HepG2 (cell line): ENCODE results near the gene MKX. TPM values are rescaled to one million over a fixed set of nuclear protein-coding genes. Genes with fewer than 3 reads are reported as not detected.

ENCODE experiments used
- ATAC-seq: fragments of 200-7000 bp; cut with Tn5 transposase; 3 replicates; pipeline ENCODE4 v1.9.1; 2020; ENCODE audit warnings: mild to moderate bottlenecking, moderate library complexity
- BruUV-seq: library from RNA; stranded (reverse); fragments of 400-500 nt; replicated peaks from 2 replicates; lab custom pipeline; 2021; lab: Mats Ljungman, UMichigan
- CTCF ChIA-PET: fragments of 300-600 bp; formaldehyde crosslinking; extraction: SDS; loops from one replicate; lab custom pipeline; 2021; ENCODE audit warnings: low total read pairs, inconsistent platforms, low intra/inter-chr PET ratio; lab: Yijun Ruan, JAX
- POLR2A ChIA-PET: fragments of 350-600 bp; sonication (Branson Sonifier 250); formaldehyde crosslinking; loops from one replicate; lab custom pipeline; 2020; ENCODE audit warnings: antibody characterized with exemption, inconsistent platforms; lab: Yijun Ruan, JAX
- DNase-seq: peaks from one replicate; pipeline ENCODE4 v3.0.0-alpha.2; 2015; ENCODE audit warnings: low spot score
- FAIRE-seq: peaks from 3 replicates; lab custom pipeline; 2011; peaks lifted over from hg19 to GRCh38; lab: Jason Lieb, UNC
- H2AFZ ChIP-seq: one replicate; pipeline ENCODE4 v1.6.1; 2011; ENCODE audit warnings: low read length, inconsistent platforms
- H3K27ac ChIP-seq: fragments of 300-600 bp; 3 replicates; pipeline ENCODE4 v1.8.0; 2011; ENCODE audit warnings: mixed run types, mild to moderate bottlenecking, mixed read lengths, low read length, inconsistent platforms; ENCODE audit not compliant: insufficient read depth; ENCODE audit errors: extremely low read length
- H3K27me3 ChIP-seq, 2 experiments: fragments of 200-600 bp in 1 of 2; 2 replicates in 1 of 2; 3 replicates in 1 of 2; pipeline versions ENCODE4 v1.6.0 to v1.8.0; 2011; ENCODE audit warnings: low read length in 2 of 2, mild to moderate bottlenecking in 2 of 2, moderate library complexity in 2 of 2, inconsistent platforms in 1 of 2; ENCODE audit not compliant: insufficient read depth in 2 of 2, control insufficient read depth in 1 of 2
- H3K36me3 ChIP-seq, 2 experiments: fragments of 200-600 bp in 1 of 2; replicated peaks in 1 of 2; 2 replicates in 1 of 2; 3 replicates in 1 of 2; pipeline versions ENCODE4 v1.5.1 to v1.8.0; 2011; ENCODE audit warnings: low read length in 2 of 2, inconsistent platforms in 1 of 2; ENCODE audit not compliant: insufficient read depth in 2 of 2, control insufficient read depth in 1 of 2
- H3K4me1 ChIP-seq: 2 replicates; pipeline ENCODE4 v1.5.1; 2012; ENCODE audit warnings: low read length, inconsistent platforms; ENCODE audit not compliant: insufficient read depth
- H3K4me2 ChIP-seq: 2 replicates; pipeline ENCODE4 v1.6.0; 2011; ENCODE audit warnings: low read depth, low read length, inconsistent platforms
- H3K4me3 ChIP-seq, 3 experiments: fragments of 200-600 bp in 1 of 3; sonication (generic), shearing (Covaris generic) in 1 of 3; replicated peaks in 1 of 3; 2 replicates each; pipeline ENCODE4 v1.5.1; 2011 to 2016; ENCODE audit warnings: low read length in 3 of 3, inconsistent platforms in 2 of 3, low read depth in 2 of 3, mild to moderate bottlenecking in 2 of 3, control low read depth in 1 of 3, mixed read lengths in 1 of 3; ENCODE audit not compliant: insufficient read depth in 1 of 3
- H3K79me2 ChIP-seq: one replicate; pipeline ENCODE4 v1.6.1; 2011; ENCODE audit warnings: low read length, inconsistent platforms; ENCODE audit not compliant: insufficient read depth
- H3K9ac ChIP-seq: 2 replicates; pipeline ENCODE4 v1.6.0; 2011; ENCODE audit warnings: mild to moderate bottlenecking, low read depth, low read length, inconsistent platforms; ENCODE audit not compliant: insufficient read depth
- H3K9me3 ChIP-seq: 2 replicates; pipeline ENCODE4 v1.5.1; 2012; ENCODE audit warnings: mild to moderate bottlenecking, low read length
- H4K20me1 ChIP-seq: 2 replicates; pipeline ENCODE4 v1.6.0; 2011; ENCODE audit warnings: inconsistent platforms, mild to moderate bottlenecking, low read length, moderate library complexity; ENCODE audit not compliant: insufficient read depth
- BCL6 ChIP-seq: IDR thresholded peaks from 2 replicates; pipeline ENCODE4 v1.6.1; 2016; ENCODE audit warnings: missing genetic modification reagents, missing compliant biosample characterization
- RFX3 ChIP-seq: IDR thresholded peaks from 2 replicates; pipeline ENCODE4 v1.6.1; 2016; ENCODE audit warnings: missing biosample characterization, missing genetic modification reagents
- ZBTB1 ChIP-seq: sonication (generic); formaldehyde crosslinking; IDR thresholded peaks from 2 replicates; pipeline ENCODE4 v1.4.0; 2020; ENCODE audit warnings: missing genetic modification reagents, borderline replicate concordance
- ZFX ChIP-seq: sonication (generic); formaldehyde crosslinking; IDR thresholded peaks from 2 replicates; pipeline ENCODE4 v1.4.0; 2020; ENCODE audit warnings: mild to moderate bottlenecking, low read depth, missing genetic modification reagents, moderate library complexity
- ZKSCAN1 ChIP-seq: fragments of 150-350 bp; IDR thresholded peaks from 2 replicates; pipeline ENCODE4 v1.6.1; 2014; ENCODE audit warnings: low read length
- ZNF772 ChIP-seq: sonication (generic); formaldehyde crosslinking; IDR thresholded peaks from 2 replicates; pipeline ENCODE4 v1.5.0; 2020; ENCODE audit warnings: mild to moderate bottlenecking, missing genetic modification reagents
- ZNF775 ChIP-seq: sonication (generic); formaldehyde crosslinking; IDR thresholded peaks from 2 replicates; pipeline ENCODE4 v1.4.0; 2020; ENCODE audit warnings: missing genetic modification reagents, mild to moderate bottlenecking, moderate library complexity, borderline replicate concordance
- WGBS: methylation state at CpG from one replicate; pipeline ENCODE4 v1.1.6; 2017; ENCODE audit warnings: low lambda C conversion rate; 5-methylcytosine and 5-hydroxymethylcytosine counted together
- in situ Hi-C: cut with HindIII; loops from 2 replicates; pipeline ENCODE4 v1.10.0; 2017; ENCODE audit warnings: low pct_unique_long_range_greater_than_20kb; ENCODE audit not compliant: extremely low pct_ligation_motif_present
- intact Hi-C: fragments of 100-400 bp; cut with micrococcal nuclease; formaldehyde crosslinking; loops from one replicate; pipeline ENCODE4 v1.10.0; 2022; ENCODE audit not compliant: unreplicated experiment
- polyA plus RNA-seq, 8 experiments: library from polyadenylated mRNA; depleted of rRNA in 3 of 8; stranded (reverse) in 7 of 8; unstranded in 1 of 8; fragments of >200 nt; fragmentation: Illumina TruSeq in 4 of 8; extraction: Trizol in 4 of 8; gene quantifications; 2 replicates each; pipeline versions ENCODE4 v1.2.1 to v1.2.3, GENCODE V29; 2011 to 2016; ENCODE audit warnings: low read depth in 4 of 8, missing spikeins in 1 of 8, mixed read lengths in 1 of 8; ENCODE audit not compliant: insufficient read depth in 1 of 8
- total RNA-seq, 5 experiments: library from RNA; depleted of rRNA; stranded (reverse); fragments of >200 nt; fragmentation: Illumina TruSeq; extraction: Trizol; gene quantifications; 2 replicates each; pipeline ENCODE4 v1.2.3, GENCODE V29; 2016; ENCODE audit warnings: low read depth in 1 of 5
- TF ChIP-seq, protein P1 (sequence below): sonication (generic); formaldehyde crosslinking; IDR thresholded peaks from 2 replicates; pipeline ENCODE4 v1.4.0; 2020; ENCODE audit warnings: missing genetic modification reagents

Gene MKX
- total and polyA plus RNA-seq, 2 of the 13 experiments (the other 11 are each of a cell fraction or from before 2014, with no cell fraction given) = not detected

DNA sequence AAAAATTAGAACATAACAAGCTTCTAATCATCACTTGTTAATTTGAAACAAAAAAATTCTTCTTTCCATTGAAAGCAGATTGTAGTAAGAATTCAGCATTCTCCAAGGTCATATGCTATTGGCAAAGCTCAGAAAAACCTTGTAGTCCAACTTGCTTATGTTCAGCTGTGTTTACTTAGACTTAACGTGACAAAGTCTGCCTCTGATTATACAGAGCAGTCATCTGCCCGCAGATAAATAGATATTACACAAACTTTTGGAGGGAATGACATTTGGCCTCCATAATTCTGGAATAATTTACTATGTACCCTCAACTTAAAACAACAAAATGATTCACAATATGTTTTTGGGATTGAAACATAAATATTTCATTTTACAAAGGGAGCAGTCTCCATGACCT, 45.8 kb downstream of the MKX start (continued):
- no peak for TF ChIP-seq ZFX
- no peak for TF ChIP-seq ZNF775 (CRISPR knock-in tag)
- TF ChIP-seq ZKSCAN1 = no peak
- TF ChIP-seq, protein P1, sequence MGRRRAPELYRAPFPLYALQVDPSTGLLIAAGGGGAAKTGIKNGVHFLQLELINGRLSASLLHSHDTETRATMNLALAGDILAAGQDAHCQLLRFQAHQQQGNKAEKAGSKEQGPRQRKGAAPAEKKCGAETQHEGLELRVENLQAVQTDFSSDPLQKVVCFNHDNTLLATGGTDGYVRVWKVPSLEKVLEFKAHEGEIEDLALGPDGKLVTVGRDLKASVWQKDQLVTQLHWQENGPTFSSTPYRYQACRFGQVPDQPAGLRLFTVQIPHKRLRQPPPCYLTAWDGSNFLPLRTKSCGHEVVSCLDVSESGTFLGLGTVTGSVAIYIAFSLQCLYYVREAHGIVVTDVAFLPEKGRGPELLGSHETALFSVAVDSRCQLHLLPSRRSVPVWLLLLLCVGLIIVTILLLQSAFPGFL (CRISPR knock-in tag) = no peak
- 0 out of 2 replicates have a peak, but pooled peaks have one; percentile 28 for TF ChIP-seq BCL6 (CRISPR knock-in tag)

DNA sequence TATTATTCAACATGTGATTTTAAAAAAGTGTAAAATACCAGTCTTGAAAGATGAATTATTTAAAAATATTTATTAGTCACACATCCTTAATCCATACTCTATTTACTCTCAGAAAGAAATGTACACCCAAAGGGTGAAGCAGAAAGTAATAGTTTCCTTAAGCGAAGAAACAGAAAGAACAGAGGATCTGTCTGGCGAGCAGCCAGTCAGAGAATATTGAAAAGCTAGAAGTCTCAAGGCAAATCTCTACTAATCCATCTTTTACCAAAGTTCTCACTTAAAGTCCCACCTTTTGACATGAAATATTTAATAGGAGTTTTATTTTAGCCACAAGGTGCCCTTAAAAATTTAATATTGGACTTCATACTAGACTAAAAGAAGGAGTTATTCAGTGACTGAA, 46.7 kb downstream of the MKX start:
- no peaks in the 10 kb centered on the region for H3K9me3 ChIP-seq
- ATAC-seq (no peak), FAIRE-seq (no peak), DNase-seq (no peak)
- no peak overlapping the region for H3K27ac ChIP-seq
- intact Hi-C loops (no loop called here), in situ Hi-C loops (no loop called here)
- no peaks in the 10 kb centered on the region; the same call in 1 of the 2 replicates for H3K4me1 ChIP-seq
- ChIA-PET CTCF (no interaction called here), POLR2A (no interaction called here)
- 47% methylated on average over 2 of the region's 2 CpGs for WGBS
- no peak overlapping the region for H3K4me3 ChIP-seq
- H3K9ac ChIP-seq = no peak overlapping the region
- H4K20me1 ChIP-seq = no peaks in the 10 kb centered on the region
- peaks cover 0 to 5% of the 10 kb centered on the region in 2 experiments; a peak in 1 of 5 replicates for H3K27me3 ChIP-seq
- no peak overlapping the region for H2AFZ ChIP-seq
- H3K4me2 ChIP-seq = no peak overlapping the region
- no peak for TF ChIP-seq ZBTB1 (CRISPR knock-in tag)
- H3K79me2 ChIP-seq = no peaks in the 10 kb centered on the region
- no TSS peak for BruUV-seq
- H3K36me3 ChIP-seq = no peaks in the 10 kb centered on the region

DNA sequence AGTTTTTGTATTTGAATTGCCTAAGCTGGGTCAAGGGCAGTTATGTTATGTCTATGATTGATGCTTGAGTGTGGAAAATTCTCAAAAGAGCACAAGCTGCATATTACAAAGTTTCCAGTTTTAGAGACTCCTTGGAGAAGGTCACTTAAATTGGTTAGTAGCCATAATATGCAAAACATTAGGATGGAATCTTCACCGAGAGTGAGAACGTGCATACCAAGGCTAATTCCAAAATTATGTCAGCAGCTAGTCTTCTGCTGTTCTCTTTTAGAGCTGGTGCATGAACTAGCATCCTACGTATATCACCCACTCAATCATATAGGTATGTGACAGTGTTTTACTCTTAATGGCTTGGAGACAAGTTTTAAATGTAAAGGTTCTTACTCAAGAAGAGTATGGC, 49.2 kb downstream of the MKX start:
- Histone ChIP-seq H3K79me2 (no peaks in the 10 kb centered on the region), H3K27ac (no peak overlapping the region), H4K20me1 (no peaks in the 10 kb centered on the region), H3K4me2 (no peak overlapping the region), H3K27me3 (peaks cover 0 to 5% of the 10 kb centered on the region in 2 experiments; a peak in 2 of 5 replicates)
- TF ChIP-seq ZNF772 (CRISPR knock-in tag) (no peak), RFX3 (no peak)
- TF ChIP-seq, all 625 proteins: peak for 0
- ChIA-PET CTCF (no interaction called here), POLR2A (no interaction called here)
- BruUV-seq = no TSS peak
- H3K4me1 ChIP-seq = no peaks in the 10 kb centered on the region; the same call in 1 of the 2 replicates
- H3K36me3 ChIP-seq = no peaks in the 10 kb centered on the region
- FAIRE-seq (no peak), DNase-seq (no peak), ATAC-seq (no peak)
- H3K9ac ChIP-seq = no peak overlapping the region
- 26% methylated on average over 3 of the region's 3 CpGs for WGBS
- H3K9me3 ChIP-seq = no peaks in the 10 kb centered on the region
- H2AFZ ChIP-seq = no peak overlapping the region
- intact Hi-C loops = no loop called here
- in situ Hi-C loops = no loop called here
- no peak overlapping the region for H3K4me3 ChIP-seq
